ENCODE results near the gene NAALAD2. TPM values are rescaled to one million over a fixed set of nuclear protein-coding genes. Genes with fewer than 3 reads are reported as not detected.
A peak's percentile ranks its signal among the peaks of the same experiment; 100 is the strongest.
"Not testable (repeated sequence)": the region's sequence is repeated elsewhere in the genome, so short reads cannot be mapped to it uniquely, and the experiment has no call there.

The NAALAD2 gene
- polyA plus RNA-seq, 2 of the 4 experiments (the other 2 are of a cell fraction) = not detected

DNA sequence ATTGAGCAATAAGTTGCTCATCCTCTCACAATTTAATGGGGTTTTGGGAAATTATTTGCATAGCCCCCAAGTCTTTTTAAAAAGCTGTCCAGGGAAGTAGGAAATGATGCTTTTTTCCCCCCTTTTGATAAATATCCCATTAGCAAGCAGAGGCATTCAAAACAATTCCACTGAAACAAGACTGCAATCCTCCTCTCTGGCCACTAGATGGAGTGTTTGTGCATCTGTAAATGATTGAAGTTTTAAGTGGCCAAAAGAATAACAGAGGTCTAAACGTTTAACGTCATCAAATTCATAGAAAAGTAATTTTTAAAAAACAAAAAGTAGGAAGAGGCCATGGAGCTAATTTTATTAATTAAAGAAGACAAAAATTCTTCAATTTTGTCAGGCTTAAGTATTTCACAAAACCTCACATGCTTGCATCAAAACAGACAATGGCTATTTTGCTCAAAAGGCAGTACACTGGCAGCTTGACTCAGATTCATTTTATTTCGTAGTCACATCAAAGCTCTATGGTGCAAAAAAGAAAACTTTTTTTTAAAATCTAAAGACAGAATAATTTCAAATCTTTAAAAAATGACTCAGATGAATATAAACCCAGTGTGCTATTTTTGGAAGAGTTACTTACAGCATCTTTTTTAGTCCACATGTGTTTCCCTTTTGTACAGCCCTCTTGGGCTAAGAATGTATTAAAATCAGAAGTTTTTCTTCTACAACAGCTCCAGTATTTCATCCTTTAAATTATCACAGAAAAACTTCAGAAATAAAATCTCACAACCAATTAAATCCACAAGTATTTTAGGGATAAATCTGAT lies 70.6 kb downstream of the NAALAD2 start:
- WGBS (ENCODE audit: missing lambda C conversion rate) = 15% methylated on average over 3 of the region's 3 CpGs

DNA sequence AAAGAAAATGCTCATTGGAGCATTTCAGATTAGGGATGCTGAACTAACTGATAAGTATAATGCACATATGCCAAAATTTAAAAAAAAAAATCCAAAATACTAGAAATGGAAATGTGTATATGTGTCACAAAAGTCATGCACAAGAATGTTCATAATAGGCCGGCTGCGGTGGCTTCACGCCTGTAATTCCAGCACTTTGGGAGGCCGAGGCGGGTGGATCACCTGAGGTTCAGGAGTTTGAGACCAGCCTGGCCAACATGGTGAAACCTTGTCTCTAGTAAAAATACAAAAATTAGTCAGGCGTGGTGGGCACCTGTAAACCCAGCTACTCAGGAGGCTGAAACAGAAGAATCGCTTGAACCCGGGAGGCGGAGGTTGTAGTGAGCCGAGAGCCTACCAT lies 73.5 kb downstream of the NAALAD2 start:
- H3K4me1 ChIP-seq = peaks cover 10% of the 10 kb centered on the region
- H3K4me2 ChIP-seq; H3K27ac ChIP-seq; DNase-seq (ENCODE audit: low read depth in 1 of 2, low spot score in 1 of 2); FAIRE-seq; H3K9me3 ChIP-seq; H3K4me3 ChIP-seq; ATAC-seq; POLR2A ChIA-PET; CTCF ChIA-PET: not testable (repeated sequence)
- 87% methylated on average over 10 of the region's 10 CpGs for WGBS (ENCODE audit: missing lambda C conversion rate)

More for the DNA sequence above, 70.6 kb downstream of the NAALAD2 start:
- peaks cover 10% of the 10 kb centered on the region for H3K4me1 ChIP-seq
- no peaks in the 10 kb centered on the region for H3K9me3 ChIP-seq
- H3K27ac ChIP-seq = no peak overlapping the region
- DNase-seq (ENCODE audit: low read depth in 1 of 2, low spot score in 1 of 2) = peak; percentile 32 to 69
- no peak overlapping the region for H3K4me3 ChIP-seq
- H3K4me2 ChIP-seq = no peak overlapping the region
- ChIA-PET POLR2A (interaction anchor here (0.9 kb wide), 1 partner anchor 18 kb away, joined by 3 read pairs; no protein-coding TSS in a partner anchor), CTCF (interaction anchor here (0.9 to 2.2 kb wide), 13 partner anchors 9 to 232 kb away, joined by 3 to 16 read pairs (median 4); no protein-coding TSS in a partner anchor)
- ATAC-seq = peak; percentile 79 to 80; a peak in 4 of 6 replicates
- TF ChIP-seq ZC3H11A (IDR thresholded peaks at IDR 0.05) = no peak
- TF ChIP-seq, protein P1, sequence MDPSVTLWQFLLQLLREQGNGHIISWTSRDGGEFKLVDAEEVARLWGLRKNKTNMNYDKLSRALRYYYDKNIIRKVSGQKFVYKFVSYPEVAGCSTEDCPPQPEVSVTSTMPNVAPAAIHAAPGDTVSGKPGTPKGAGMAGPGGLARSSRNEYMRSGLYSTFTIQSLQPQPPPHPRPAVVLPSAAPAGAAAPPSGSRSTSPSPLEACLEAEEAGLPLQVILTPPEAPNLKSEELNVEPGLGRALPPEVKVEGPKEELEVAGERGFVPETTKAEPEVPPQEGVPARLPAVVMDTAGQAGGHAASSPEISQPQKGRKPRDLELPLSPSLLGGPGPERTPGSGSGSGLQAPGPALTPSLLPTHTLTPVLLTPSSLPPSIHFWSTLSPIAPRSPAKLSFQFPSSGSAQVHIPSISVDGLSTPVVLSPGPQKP (IDR thresholded peaks at IDR 0.05; ENCODE audit: low read depth, low read length) = no peak
- no peak for TF ChIP-seq RNF2 (IDR thresholded peaks at IDR 0.05; ENCODE audit: borderline replicate concordance, low read depth)
- no peak for TF ChIP-seq BHLHE40 (IDR thresholded peaks at IDR 0.05; ENCODE audit: low read depth, low read length)
- TF ChIP-seq FOSB (CRISPR knock-in tag; IDR thresholded peaks at IDR 0.05) = no peak
- no peak for TF ChIP-seq CBX2 (IDR thresholded peaks at IDR 0.05; ENCODE audit: borderline replicate concordance, low read depth)
- 0 out of 3 replicates have a peak, but pooled peaks have one; percentile 24 for TF ChIP-seq SMC3 (IDR thresholded peaks at IDR 0.05)
- no peak for TF ChIP-seq ESRRA (IDR thresholded peaks at IDR 0.05; ENCODE audit: borderline replicate concordance, low read length)
- TF ChIP-seq, protein P2, sequence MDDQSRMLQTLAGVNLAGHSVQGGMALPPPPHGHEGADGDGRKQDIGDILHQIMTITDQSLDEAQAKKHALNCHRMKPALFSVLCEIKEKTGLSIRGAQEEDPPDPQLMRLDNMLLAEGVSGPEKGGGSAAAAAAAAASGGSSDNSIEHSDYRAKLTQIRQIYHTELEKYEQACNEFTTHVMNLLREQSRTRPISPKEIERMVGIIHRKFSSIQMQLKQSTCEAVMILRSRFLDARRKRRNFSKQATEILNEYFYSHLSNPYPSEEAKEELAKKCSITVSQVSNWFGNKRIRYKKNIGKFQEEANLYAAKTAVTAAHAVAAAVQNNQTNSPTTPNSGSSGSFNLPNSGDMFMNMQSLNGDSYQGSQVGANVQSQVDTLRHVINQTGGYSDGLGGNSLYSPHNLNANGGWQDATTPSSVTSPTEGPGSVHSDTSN (IDR thresholded peaks at IDR 0.05) = no peak
- TF ChIP-seq, protein P3, sequence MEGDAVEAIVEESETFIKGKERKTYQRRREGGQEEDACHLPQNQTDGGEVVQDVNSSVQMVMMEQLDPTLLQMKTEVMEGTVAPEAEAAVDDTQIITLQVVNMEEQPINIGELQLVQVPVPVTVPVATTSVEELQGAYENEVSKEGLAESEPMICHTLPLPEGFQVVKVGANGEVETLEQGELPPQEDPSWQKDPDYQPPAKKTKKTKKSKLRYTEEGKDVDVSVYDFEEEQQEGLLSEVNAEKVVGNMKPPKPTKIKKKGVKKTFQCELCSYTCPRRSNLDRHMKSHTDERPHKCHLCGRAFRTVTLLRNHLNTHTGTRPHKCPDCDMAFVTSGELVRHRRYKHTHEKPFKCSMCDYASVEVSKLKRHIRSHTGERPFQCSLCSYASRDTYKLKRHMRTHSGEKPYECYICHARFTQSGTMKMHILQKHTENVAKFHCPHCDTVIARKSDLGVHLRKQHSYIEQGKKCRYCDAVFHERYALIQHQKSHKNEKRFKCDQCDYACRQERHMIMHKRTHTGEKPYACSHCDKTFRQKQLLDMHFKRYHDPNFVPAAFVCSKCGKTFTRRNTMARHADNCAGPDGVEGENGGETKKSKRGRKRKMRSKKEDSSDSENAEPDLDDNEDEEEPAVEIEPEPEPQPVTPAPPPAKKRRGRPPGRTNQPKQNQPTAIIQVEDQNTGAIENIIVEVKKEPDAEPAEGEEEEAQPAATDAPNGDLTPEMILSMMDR (IDR thresholded peaks at IDR 0.05) = peak; percentile 77
- TF ChIP-seq SREBF2 (IDR thresholded peaks at IDR 0.05) = no peak
- peak; percentile 34 to 46; a peak in 4 of 5 replicates for TF ChIP-seq RAD21 (conservative IDR thresholded peaks at IDR 0.05 in 1 of 2, IDR thresholded peaks at IDR 0.05 in 1 of 2)
- TF ChIP-seq, protein P4, sequence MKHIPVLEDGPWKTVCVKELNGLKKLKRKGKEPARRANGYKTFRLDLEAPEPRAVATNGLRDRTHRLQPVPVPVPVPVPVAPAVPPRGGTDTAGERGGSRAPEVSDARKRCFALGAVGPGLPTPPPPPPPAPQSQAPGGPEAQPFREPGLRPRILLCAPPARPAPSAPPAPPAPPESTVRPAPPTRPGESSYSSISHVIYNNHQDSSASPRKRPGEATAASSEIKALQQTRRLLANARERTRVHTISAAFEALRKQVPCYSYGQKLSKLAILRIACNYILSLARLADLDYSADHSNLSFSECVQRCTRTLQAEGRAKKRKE (CRISPR knock-in tag; IDR thresholded peaks at IDR 0.05; ENCODE audit: low read depth) = no peak
- no peak for TF ChIP-seq ZFP36 (IDR thresholded peaks at IDR 0.05; ENCODE audit: borderline replicate concordance, partially characterized antibody)
- peak; percentile 13 for FAIRE-seq

DNA sequence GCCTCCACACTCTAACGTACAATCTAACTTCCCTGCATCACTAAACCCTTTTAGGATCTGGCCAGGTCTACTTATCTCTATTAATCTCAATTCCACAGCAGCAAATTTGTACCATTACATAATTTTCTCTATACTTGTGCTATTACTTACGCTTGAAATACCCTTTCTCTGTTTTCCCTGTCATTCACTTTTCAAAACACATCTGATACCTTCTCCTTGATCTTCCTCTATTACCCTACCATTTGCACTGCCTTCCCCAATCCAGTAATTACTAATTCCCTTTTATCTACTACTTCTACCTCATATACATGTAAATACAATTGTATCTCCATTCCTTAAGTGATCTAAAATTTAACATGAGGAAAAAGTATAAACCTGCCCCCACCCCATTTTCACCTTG lies 74.4 kb downstream of the NAALAD2 start:
- Histone ChIP-seq H3K4me1 (peaks cover 10% of the 10 kb centered on the region), H3K27ac (no peak overlapping the region), H3K4me3 (no peak overlapping the region), H3K9me3 (no peaks in the 10 kb centered on the region), H3K4me2 (no peak overlapping the region)
- no peak for TF ChIP-seq FOSL2 (IDR thresholded peaks at IDR 0.05)
- TF ChIP-seq FOSL2 (CRISPR knock-in tag; IDR thresholded peaks at IDR 0.05) = no peak
- TF ChIP-seq RNF2 (IDR thresholded peaks at IDR 0.05; ENCODE audit: borderline replicate concordance, low read depth) = no peak
- TF ChIP-seq KDM1A (IDR thresholded peaks at IDR 0.05; ENCODE audit: low read depth) = no peak
- no peak for TF ChIP-seq RFX5 (IDR thresholded peaks at IDR 0.05)
- TF ChIP-seq NPAS2 (CRISPR knock-in tag; IDR thresholded peaks at IDR 0.05; ENCODE audit: borderline replicate concordance) = no peak
- TF ChIP-seq, protein P5, sequence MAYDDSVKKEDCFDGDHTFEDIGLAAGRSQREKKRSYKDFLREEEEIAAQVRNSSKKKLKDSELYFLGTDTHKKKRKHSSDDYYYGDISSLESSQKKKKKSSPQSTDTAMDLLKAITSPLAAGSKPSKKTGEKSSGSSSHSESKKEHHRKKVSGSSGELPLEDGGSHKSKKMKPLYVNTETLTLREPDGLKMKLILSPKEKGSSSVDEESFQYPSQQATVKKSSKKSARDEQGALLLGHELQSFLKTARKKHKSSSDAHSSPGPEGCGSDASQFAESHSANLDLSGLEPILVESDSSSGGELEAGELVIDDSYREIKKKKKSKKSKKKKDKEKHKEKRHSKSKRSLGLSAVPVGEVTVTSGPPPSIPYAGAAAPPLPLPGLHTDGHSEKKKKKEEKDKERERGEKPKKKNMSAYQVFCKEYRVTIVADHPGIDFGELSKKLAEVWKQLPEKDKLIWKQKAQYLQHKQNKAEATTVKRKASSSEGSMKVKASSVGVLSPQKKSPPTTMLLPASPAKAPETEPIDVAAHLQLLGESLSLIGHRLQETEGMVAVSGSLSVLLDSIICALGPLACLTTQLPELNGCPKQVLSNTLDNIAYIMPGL (CRISPR knock-in tag; IDR thresholded peaks at IDR 0.05; ENCODE audit: borderline replicate concordance) = no peak
- no peak for TF ChIP-seq CBX2 (IDR thresholded peaks at IDR 0.05; ENCODE audit: borderline replicate concordance, low read depth)
- TF ChIP-seq HOXA7 (CRISPR knock-in tag; IDR thresholded peaks at IDR 0.05) = no peak
- TF ChIP-seq POLR2A (IDR thresholded peaks at IDR 0.05; ENCODE audit: low read length) = no peak
- POLR2A ChIA-PET = no interaction called here
- WGBS (ENCODE audit: missing lambda C conversion rate) = 87% methylated on average over 2 of the region's 2 CpGs
- ATAC-seq (no peak), DNase-seq (ENCODE audit: low read depth in 1 of 2, low spot score in 1 of 2) (no peak), FAIRE-seq (no peak)
- CTCF ChIA-PET = interaction anchor here (1.0 kb wide), 1 partner anchor 15 kb away, joined by 3 read pairs; no protein-coding TSS in a partner anchor

Data from A549 (cell line).